Endothelial cell (in vitro differentiated cells): ENCODE results near the gene TAF1C. TPM values are rescaled to one million over a fixed set of nuclear protein-coding genes. Genes with fewer than 3 reads are reported as not detected.

ENCODE experiments used
- DNase-seq: peaks from one replicate; pipeline ENCODE4 v3.0.0; 2021; ENCODE audit warnings: low spot score
- H3K27ac Mint-ChIP-seq: one replicate; pipeline ENCODE4 v1.8.0; 2021; ENCODE audit warnings: mixed read lengths, inconsistent platforms; ENCODE audit not compliant: unreplicated experiment
- H3K27me3 Mint-ChIP-seq: one replicate; pipeline ENCODE4 v1.8.0; 2021; ENCODE audit warnings: mild to moderate bottlenecking, moderate library complexity, mixed read lengths, inconsistent platforms; ENCODE audit not compliant: unreplicated experiment
- H3K36me3 Mint-ChIP-seq: one replicate; pipeline ENCODE4 v1.8.0; 2021; ENCODE audit warnings: mild to moderate bottlenecking, low read depth, mixed read lengths, inconsistent platforms; ENCODE audit not compliant: unreplicated experiment
- H3K4me1 Mint-ChIP-seq: one replicate; pipeline ENCODE4 v1.8.0; 2021; ENCODE audit warnings: mild to moderate bottlenecking, mixed read lengths, inconsistent platforms; ENCODE audit not compliant: unreplicated experiment
- H3K4me3 Mint-ChIP-seq: one replicate; pipeline ENCODE4 v1.8.0; 2021; ENCODE audit warnings: mild to moderate bottlenecking, mixed read lengths, inconsistent platforms; ENCODE audit not compliant: unreplicated experiment
- H3K9me3 Mint-ChIP-seq: one replicate; pipeline ENCODE4 v1.8.0; 2021; ENCODE audit warnings: mixed read lengths, inconsistent platforms; ENCODE audit not compliant: unreplicated experiment
- total RNA-seq: library from RNA; stranded (reverse); fragmentation: NEBNext Ultra II Directional; extraction: Animal tissue kit (Norgen Biotek cat#: 25700); gene quantifications from one replicate; pipeline ENCODE4 v1.2.1, GENCODE V29; 2021; ENCODE audit not compliant: unreplicated experiment
- TF ChIP-seq, protein P1 (sequence below): fragments of 200-600 bp; sonication (generic); IDR thresholded peaks from one replicate; pipeline ENCODE4 v1.5.0; 2021; ENCODE audit warnings: antibody characterized with exemption; ENCODE audit not compliant: unreplicated experiment

The TAF1C gene
- total RNA-seq, 1 donor from 2014 or later, result 73.6 TPM

GRCh38 chr16:84161037-84161436 lies 25.8 kb downstream of the TAF1C start:
- Mint-ChIP-seq H3K36me3 (no peaks in the 10 kb centered on the region), H3K27me3 (peaks cover 5% of the 10 kb centered on the region), H3K9me3 (no peaks in the 10 kb centered on the region), H3K27ac (no peak overlapping the region), H3K4me1 (no peaks in the 10 kb centered on the region), H3K4me3 (no peak overlapping the region)
- no peak for DNase-seq
- TF ChIP-seq, protein P1, sequence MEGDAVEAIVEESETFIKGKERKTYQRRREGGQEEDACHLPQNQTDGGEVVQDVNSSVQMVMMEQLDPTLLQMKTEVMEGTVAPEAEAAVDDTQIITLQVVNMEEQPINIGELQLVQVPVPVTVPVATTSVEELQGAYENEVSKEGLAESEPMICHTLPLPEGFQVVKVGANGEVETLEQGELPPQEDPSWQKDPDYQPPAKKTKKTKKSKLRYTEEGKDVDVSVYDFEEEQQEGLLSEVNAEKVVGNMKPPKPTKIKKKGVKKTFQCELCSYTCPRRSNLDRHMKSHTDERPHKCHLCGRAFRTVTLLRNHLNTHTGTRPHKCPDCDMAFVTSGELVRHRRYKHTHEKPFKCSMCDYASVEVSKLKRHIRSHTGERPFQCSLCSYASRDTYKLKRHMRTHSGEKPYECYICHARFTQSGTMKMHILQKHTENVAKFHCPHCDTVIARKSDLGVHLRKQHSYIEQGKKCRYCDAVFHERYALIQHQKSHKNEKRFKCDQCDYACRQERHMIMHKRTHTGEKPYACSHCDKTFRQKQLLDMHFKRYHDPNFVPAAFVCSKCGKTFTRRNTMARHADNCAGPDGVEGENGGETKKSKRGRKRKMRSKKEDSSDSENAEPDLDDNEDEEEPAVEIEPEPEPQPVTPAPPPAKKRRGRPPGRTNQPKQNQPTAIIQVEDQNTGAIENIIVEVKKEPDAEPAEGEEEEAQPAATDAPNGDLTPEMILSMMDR, result no peak

DNA sequence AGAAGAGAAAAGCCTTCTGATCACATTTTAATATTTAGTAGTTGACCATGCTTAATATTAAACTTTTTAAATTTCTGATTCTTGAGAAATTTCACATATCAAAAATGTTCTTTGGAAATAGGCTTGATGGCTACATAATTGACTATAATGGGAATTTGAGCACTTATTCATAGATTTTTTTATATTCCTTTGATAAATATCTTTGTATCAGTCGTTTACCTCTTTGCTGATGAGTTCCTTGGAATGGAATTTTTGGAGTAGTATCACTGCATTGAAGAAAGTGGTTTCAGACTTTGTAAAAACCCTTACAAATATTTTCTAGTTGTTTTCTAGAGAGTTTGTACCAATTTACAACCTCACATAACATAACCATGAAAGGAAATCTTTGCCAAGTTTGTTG lies 27.1 kb downstream of the TAF1C start:
- Mint-ChIP-seq H3K27ac (no peak overlapping the region), H3K9me3 (no peaks in the 10 kb centered on the region), H3K4me1 (peaks cover 8% of the 10 kb centered on the region), H3K27me3 (peaks cover 5% of the 10 kb centered on the region), H3K36me3 (no peaks in the 10 kb centered on the region), H3K4me3 (no peak overlapping the region)
- no peak for DNase-seq
- TF ChIP-seq, protein P1, result no peak

- H3K4me3 Mint-ChIP-seq, result no peak overlapping the region
- TF ChIP-seq, protein P1, result no peak
- no peaks in the 10 kb centered on the region for H3K9me3 Mint-ChIP-seq
- DNase-seq, result no peak
- H3K27ac Mint-ChIP-seq, result no peak overlapping the region
- H3K4me1 Mint-ChIP-seq, result peaks cover 8% of the 10 kb centered on the region
- H3K27me3 Mint-ChIP-seq, result peaks cover 5% of the 10 kb centered on the region
- H3K36me3 Mint-ChIP-seq, result no peaks in the 10 kb centered on the region
Measured at GRCh38 chr16:84159007-84159406, 27.9 kb downstream of the TAF1C start.

DNA sequence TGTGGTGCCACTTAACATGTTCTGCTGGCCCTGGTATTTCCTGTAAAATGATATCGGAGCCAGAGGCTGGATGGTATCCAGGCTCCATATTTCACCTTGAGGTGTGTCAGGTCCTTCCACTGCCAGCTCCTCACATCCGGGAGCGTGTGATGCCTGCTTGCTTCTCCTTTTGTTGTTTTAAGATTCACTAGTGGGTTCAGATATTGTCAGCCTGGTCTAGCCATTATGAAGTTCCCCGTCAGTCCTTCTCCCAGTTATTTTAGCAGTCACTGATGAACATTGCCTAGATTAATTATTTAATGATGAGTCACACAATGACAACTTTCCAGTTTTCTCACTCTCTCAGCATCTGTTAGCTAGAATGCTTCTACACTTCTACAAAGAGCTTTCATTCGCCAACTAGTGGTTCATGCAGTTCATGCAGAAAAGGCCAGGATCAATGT lies 30.5 kb downstream of the TAF1C start:
- no peaks in the 10 kb centered on the region for H3K9me3 Mint-ChIP-seq
- TF ChIP-seq, protein P1, result no peak
- no peak for DNase-seq
- H3K36me3 Mint-ChIP-seq, result no peaks in the 10 kb centered on the region
- no peak overlapping the region for H3K4me3 Mint-ChIP-seq
- peaks cover 8% of the 10 kb centered on the region for H3K4me1 Mint-ChIP-seq
- no peak overlapping the region for H3K27ac Mint-ChIP-seq
- no peaks in the 10 kb centered on the region for H3K27me3 Mint-ChIP-seq

GRCh38 chr16:84155771-84156170 lies 31.1 kb downstream of the TAF1C start:
- DNase-seq, result no peak
- Mint-ChIP-seq H3K36me3 (no peaks in the 10 kb centered on the region), H3K9me3 (no peaks in the 10 kb centered on the region), H3K4me3 (no peak overlapping the region), H3K4me1 (peaks cover 8% of the 10 kb centered on the region), H3K27ac (no peak overlapping the region), H3K27me3 (no peaks in the 10 kb centered on the region)
- TF ChIP-seq, protein P1, result no peak
